ENCODE data around the gene BTBD17. TPM values are rescaled to one million over a fixed set of nuclear protein-coding genes. Genes with fewer than 3 reads are reported as not detected.

Gene BTBD17
- total and polyA plus RNA-seq, 7 donors: 0.03 TPM; not detected in 6

DNA sequence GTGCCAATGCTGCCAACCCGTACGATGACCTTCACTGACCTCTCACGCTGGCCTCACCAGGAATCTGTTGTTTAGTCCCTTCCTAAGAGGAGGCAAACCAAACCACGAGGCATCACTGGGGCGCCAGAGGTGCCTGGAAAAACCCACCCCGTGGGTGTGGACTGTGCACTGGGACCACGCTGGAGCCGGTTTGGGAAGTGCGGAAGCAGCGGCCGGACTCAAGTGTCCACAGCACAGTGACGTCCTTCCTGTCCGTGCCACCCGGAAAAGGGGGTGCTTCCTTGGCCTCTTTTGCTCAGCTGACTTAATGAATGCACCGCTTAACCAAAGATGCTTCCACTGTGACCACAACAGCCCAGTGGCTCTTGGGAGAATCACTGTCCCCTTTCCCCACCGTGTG lies 44.6 kb downstream of the BTBD17 start:
- no peaks in the 10 kb centered on the region for H3K4me1 ChIP-seq
- intact Hi-C loops (cut with DNase I): no loop called here
- TF ChIP-seq, protein P1, sequence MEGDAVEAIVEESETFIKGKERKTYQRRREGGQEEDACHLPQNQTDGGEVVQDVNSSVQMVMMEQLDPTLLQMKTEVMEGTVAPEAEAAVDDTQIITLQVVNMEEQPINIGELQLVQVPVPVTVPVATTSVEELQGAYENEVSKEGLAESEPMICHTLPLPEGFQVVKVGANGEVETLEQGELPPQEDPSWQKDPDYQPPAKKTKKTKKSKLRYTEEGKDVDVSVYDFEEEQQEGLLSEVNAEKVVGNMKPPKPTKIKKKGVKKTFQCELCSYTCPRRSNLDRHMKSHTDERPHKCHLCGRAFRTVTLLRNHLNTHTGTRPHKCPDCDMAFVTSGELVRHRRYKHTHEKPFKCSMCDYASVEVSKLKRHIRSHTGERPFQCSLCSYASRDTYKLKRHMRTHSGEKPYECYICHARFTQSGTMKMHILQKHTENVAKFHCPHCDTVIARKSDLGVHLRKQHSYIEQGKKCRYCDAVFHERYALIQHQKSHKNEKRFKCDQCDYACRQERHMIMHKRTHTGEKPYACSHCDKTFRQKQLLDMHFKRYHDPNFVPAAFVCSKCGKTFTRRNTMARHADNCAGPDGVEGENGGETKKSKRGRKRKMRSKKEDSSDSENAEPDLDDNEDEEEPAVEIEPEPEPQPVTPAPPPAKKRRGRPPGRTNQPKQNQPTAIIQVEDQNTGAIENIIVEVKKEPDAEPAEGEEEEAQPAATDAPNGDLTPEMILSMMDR (IDR thresholded peaks at IDR 0.05): no peak
- no peak for TF ChIP-seq EP300 (IDR thresholded peaks at IDR 0.05)
- no peak for TF ChIP-seq POLR2A (IDR thresholded peaks at IDR 0.05)
- no peak for TF ChIP-seq POLR2AphosphoS5 (IDR thresholded peaks at IDR 0.05)
- peaks cover 0 to 8% (median 0%) of the 10 kb centered on the region in 3 donors for H3K27me3 ChIP-seq
- H3K9me3 ChIP-seq: no peaks in the 10 kb centered on the region
- no peak for DNase-seq
- no peak overlapping the region for H3K27ac ChIP-seq
- 71 to 75% methylated on average over 16 of the region's 16 CpGs for WGBS, 2 donors
- H3K36me3 ChIP-seq: no peaks in the 10 kb centered on the region
- H3K4me3 ChIP-seq: no peak overlapping the region

DNA sequence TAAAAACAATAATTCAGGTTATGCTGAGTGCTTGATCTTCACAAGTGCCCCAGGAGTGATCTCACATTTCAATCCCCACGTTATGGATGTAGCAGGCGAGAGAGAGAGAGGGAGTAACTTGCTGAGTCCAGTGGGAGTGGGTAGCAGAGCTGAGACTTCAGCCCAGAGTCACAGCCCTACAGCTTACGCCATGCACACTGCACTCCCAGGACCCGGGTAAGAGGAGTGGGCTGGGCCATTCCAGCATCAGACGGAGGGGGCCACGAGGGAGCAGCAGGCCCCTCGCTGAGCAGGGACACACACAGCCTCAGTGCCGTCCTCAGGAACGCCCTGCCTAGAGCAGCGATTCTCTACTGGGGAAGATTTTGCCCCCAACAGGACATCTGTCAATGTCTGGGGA lies 45.4 kb downstream of the BTBD17 start:
- H3K27ac ChIP-seq: no peak overlapping the region
- no peak for TF ChIP-seq POLR2AphosphoS5 (IDR thresholded peaks at IDR 0.05)
- no peak for TF ChIP-seq POLR2A (IDR thresholded peaks at IDR 0.05)
- TF ChIP-seq, protein P1 (IDR thresholded peaks at IDR 0.05): no peak
- TF ChIP-seq EP300 (IDR thresholded peaks at IDR 0.05): no peak
- no peaks in the 10 kb centered on the region for H3K4me1 ChIP-seq
- no peak for DNase-seq
- peaks cover 0 to 5% (median 0%) of the 10 kb centered on the region in 3 donors for H3K27me3 ChIP-seq
- H3K36me3 ChIP-seq: no peaks in the 10 kb centered on the region
- no peaks in the 10 kb centered on the region for H3K9me3 ChIP-seq
- no peak overlapping the region for H3K4me3 ChIP-seq
- intact Hi-C loops (cut with DNase I): no loop called here
- 58 to 65% methylated on average over 10 of the region's 10 CpGs for WGBS, 2 donors

DNA sequence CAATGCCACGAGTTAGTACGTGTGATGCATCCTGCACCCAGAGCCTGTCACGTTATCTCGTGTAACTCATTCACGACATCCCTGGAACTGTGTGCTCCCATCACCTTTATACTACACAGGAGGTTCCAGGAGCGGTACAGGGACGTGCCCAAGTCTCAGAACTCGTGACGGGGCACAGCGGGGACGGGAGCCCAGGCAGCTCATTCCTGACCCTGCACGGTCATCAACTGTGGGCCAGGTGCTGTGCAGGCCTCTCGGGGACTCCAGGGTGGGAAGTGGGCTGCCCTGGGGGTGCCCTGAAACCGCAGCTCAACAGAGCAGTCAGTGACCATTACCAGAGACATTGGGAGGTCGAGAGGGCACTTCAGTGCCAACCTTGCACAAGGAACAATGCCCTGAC lies 46.8 kb downstream of the BTBD17 start:
- intact Hi-C loops (cut with DNase I): no loop called here
- TF ChIP-seq, protein P1 (IDR thresholded peaks at IDR 0.05): no peak
- TF ChIP-seq POLR2A (IDR thresholded peaks at IDR 0.05) (no peak), EP300 (IDR thresholded peaks at IDR 0.05) (no peak), POLR2AphosphoS5 (IDR thresholded peaks at IDR 0.05) (no peak)
- no peak overlapping the region for H3K4me3 ChIP-seq
- no peak for DNase-seq
- H3K4me1 ChIP-seq: no peaks in the 10 kb centered on the region
- WGBS, 2 donors: 81 to 88% methylated on average over 15 of the region's 15 CpGs
- no peak overlapping the region for H3K27ac ChIP-seq
- H3K36me3 ChIP-seq: no peaks in the 10 kb centered on the region
- no peaks in the 10 kb centered on the region for H3K9me3 ChIP-seq
- peaks cover 0 to 5% (median 0%) of the 10 kb centered on the region in 3 donors for H3K27me3 ChIP-seq

DNA sequence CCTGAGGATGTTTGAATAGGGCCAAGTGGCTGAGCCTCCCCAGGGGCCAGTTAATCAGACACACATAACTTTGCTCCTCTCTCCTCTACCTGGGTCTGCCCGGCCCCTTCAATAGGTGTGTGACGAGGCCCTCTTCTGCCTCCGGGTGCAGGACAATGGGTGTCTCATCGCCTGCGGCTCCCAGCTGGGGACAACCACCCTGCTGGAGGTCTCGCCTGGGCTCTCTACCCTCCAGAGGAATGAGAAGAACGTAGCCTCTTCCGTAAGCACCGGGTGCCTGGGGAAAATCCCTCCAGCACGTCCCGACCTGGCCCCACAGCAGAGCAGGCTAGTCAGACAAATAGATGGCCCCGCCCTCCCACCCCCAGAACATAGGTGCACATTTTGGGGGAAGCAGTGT lies 51.8 kb downstream of the BTBD17 start:
- H3K4me1 ChIP-seq: no peaks in the 10 kb centered on the region
- H3K9me3 ChIP-seq: peaks cover 0 to 5% (median 2%) of the 10 kb centered on the region in 4 donors
- TF ChIP-seq, protein P1 (IDR thresholded peaks at IDR 0.05): no peak
- no peak for TF ChIP-seq POLR2AphosphoS5 (IDR thresholded peaks at IDR 0.05)
- TF ChIP-seq POLR2A (IDR thresholded peaks at IDR 0.05): no peak
- no peak for TF ChIP-seq EP300 (IDR thresholded peaks at IDR 0.05)
- 39 to 71% methylated on average over 12 of the region's 12 CpGs for WGBS, 2 donors
- intact Hi-C loops (cut with DNase I): no loop called here
- no peak overlapping the region for H3K4me3 ChIP-seq
- H3K27me3 ChIP-seq: peaks cover 0 to 7% (median 0%) of the 10 kb centered on the region in 3 donors
- H3K36me3 ChIP-seq: no peaks in the 10 kb centered on the region
- no peak for DNase-seq
- H3K27ac ChIP-seq: no peak overlapping the region
